GM12872 (cell line): ENCODE results near the gene HNF1A.

Experiments
- TF ChIP-seq, protein P1 (sequence below): IDR thresholded peaks from 3 replicates; pipeline ENCODE4 v1.5.1; 2011; ENCODE audit warnings: low read depth, mild to moderate bottlenecking, low read length, moderate library complexity; ENCODE audit not compliant: insufficient read depth

HNF1A gene, protein sequence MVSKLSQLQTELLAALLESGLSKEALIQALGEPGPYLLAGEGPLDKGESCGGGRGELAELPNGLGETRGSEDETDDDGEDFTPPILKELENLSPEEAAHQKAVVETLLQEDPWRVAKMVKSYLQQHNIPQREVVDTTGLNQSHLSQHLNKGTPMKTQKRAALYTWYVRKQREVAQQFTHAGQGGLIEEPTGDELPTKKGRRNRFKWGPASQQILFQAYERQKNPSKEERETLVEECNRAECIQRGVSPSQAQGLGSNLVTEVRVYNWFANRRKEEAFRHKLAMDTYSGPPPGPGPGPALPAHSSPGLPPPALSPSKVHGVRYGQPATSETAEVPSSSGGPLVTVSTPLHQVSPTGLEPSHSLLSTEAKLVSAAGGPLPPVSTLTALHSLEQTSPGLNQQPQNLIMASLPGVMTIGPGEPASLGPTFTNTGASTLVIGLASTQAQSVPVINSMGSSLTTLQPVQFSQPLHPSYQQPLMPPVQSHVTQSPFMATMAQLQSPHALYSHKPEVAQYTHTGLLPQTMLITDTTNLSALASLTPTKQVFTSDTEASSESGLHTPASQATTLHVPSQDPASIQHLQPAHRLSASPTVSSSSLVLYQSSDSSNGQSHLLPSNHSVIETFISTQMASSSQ

DNA sequence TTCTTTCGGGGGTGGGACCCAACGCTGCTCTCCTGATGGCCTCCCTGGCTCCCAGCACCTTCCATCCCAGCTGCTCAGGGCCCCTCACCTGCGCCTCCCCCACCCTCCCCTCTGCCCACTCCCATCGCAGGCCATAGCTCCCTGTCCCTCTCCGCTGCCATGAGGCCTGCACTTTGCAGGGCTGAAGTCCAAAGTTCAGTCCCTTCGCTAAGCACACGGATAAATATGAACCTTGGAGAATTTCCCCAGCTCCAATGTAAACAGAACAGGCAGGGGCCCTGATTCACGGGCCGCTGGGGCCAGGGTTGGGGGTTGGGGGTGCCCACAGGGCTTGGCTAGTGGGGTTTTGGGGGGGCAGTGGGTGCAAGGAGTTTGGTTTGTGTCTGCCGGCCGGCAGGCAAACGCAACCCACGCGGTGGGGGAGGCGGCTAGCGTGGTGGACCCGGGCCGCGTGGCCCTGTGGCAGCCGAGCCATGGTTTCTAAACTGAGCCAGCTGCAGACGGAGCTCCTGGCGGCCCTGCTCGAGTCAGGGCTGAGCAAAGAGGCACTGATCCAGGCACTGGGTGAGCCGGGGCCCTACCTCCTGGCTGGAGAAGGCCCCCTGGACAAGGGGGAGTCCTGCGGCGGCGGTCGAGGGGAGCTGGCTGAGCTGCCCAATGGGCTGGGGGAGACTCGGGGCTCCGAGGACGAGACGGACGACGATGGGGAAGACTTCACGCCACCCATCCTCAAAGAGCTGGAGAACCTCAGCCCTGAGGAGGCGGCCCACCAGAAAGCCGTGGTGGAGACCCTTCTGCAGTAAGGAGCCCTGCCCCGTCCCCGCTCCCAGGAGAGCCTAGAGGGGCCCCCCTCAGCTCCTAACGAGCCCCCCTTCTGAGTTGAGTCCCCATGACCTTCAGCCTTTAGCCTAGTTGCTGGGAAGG is at the start of gene HNF1A:
Gene HNF1A (plus strand): TSS at position 248 of the 924 bp plus-strand sequence. CDS start 226 bp downstream, at position 474.
- TF ChIP-seq, protein P1, sequence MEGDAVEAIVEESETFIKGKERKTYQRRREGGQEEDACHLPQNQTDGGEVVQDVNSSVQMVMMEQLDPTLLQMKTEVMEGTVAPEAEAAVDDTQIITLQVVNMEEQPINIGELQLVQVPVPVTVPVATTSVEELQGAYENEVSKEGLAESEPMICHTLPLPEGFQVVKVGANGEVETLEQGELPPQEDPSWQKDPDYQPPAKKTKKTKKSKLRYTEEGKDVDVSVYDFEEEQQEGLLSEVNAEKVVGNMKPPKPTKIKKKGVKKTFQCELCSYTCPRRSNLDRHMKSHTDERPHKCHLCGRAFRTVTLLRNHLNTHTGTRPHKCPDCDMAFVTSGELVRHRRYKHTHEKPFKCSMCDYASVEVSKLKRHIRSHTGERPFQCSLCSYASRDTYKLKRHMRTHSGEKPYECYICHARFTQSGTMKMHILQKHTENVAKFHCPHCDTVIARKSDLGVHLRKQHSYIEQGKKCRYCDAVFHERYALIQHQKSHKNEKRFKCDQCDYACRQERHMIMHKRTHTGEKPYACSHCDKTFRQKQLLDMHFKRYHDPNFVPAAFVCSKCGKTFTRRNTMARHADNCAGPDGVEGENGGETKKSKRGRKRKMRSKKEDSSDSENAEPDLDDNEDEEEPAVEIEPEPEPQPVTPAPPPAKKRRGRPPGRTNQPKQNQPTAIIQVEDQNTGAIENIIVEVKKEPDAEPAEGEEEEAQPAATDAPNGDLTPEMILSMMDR, result no peak

DNA sequence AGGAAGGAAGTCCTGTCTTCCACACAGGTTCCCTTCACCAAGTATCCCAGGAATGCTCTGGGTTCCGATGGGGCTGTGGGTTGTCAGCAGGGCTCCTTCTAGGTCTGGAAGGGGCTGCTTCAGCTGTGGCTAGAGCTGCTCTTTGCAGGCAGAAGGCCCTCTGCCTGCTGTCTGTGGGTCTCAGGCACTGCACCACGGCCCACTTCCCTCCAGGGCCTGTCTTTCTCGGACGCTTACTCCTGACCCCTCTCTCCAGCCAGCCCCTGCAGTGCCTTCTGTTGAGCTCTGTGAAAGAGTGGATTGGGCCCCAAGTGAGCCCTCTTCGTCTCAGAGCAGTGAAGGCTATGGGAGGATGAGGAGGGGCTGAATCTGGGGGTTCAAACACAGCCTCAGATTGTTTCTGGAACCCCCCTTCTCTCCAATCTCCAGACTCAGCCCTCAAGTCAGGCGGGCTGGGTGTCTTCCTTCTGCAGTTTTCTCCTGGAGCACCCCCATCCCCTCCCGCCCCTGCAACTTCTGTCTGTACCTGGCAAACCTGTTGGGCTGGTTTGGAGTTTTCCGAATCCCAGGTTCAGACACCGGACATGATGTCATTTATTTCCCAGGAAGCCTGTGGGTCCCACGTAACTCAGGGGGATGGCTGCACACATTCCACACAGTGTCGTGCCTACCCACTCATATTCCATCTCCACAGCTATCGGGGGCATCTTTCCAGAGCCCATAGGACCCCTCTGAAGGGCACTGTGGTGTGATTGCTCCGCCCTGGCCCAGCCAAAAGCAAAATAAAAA is 49.3 kb upstream of the HNF1A start:
- TF ChIP-seq, protein P1, result no peak

GRCh38 chr12:120930032-120930431 is 48.3 kb upstream of the HNF1A start:
- TF ChIP-seq, protein P1, result no peak

- TF ChIP-seq, protein P1, result no peak
These were observed 46.3 kb upstream of the HNF1A start for GRCh38 chr12:120932058-120932457.

DNA sequence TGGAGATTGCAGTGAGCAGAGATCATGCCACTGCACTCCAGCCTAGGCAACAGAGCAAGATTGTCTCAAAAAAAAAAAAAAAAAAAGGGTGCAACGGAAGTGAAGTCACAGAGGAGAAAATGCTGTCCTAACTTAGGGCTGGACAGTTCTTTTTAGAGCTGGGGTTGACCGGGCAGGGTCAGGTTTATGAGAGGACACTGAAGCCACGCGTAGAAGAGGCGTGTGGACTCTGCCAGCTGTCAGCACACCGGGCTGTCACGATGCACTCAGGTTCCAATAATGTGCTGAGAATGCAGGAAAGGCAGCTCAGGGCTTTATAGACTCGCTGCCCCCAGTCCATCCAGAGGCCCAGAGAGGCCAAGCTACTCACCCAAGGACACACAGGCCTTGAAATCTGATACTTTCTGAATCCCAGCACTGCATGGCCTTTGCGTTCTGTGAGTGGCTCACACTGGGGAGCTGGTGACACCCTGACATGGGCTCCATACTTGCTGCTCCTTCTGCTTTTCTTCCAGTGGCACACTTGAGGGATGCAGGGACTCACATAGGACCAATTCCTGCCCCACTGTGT is 45.3 kb upstream of the HNF1A start:
- TF ChIP-seq, protein P1, result no peak

DNA sequence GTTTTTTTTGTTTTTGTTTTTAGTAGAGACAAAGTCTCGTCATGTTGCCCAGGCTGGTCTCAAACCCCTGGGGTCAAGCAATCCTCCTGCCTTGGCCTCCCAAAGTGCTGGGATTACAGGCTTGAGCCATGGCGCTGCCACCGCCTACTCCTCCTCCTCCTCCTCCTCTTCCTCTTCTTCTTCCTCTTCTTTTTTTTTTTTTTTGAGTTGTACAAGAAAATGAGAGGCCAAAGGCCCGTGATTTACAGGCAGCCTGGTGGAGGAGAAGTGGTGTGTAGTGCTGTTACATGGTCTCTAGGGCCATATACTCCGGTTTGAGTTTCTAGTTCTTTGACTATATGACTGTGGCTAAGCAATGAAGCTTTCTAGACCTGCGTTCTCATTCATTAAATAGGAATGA is 44.6 kb upstream of the HNF1A start:
- TF ChIP-seq, protein P1, result no peak
